HepG2 (cell line): Measurements from ENCODE around the gene GHRHR. TPM values are rescaled to one million over a fixed set of nuclear protein-coding genes. Genes with fewer than 3 reads are reported as not detected.

ENCODE experiments used
- CTCF ChIP-seq: sonication (generic); formaldehyde crosslinking; IDR thresholded peaks from 2 replicates; pipeline ENCODE4 v1.5.0; 2020; ENCODE audit warnings: mild to moderate bottlenecking, missing genetic modification reagents, moderate library complexity
- HNRNPLL ChIP-seq: fragments of 200-400 bp; formaldehyde crosslinking; IDR thresholded peaks from 2 replicates; pipeline ENCODE4 v1.6.1; 2017; ENCODE audit warnings: mild to moderate bottlenecking, low read depth, low read length; ENCODE audit not compliant: poor library complexity, severe bottlenecking
- KAT7 ChIP-seq: IDR thresholded peaks from 2 replicates; pipeline ENCODE4 v1.6.1; 2018; ENCODE audit warnings: borderline replicate concordance, missing compliant biosample characterization
- SYNCRIP ChIP-seq: fragments of 200-400 bp; formaldehyde crosslinking; IDR thresholded peaks from 2 replicates; pipeline ENCODE4 v1.6.1; 2018; ENCODE audit warnings: mild to moderate bottlenecking, low read depth, low read length; ENCODE audit not compliant: insufficient read depth
- TBX3 ChIP-seq: fragments of 450-650 bp; IDR thresholded peaks from 2 replicates; pipeline ENCODE4 v1.6.1; 2017; ENCODE audit warnings: antibody characterized with exemption, mild to moderate bottlenecking, inconsistent platforms, borderline replicate concordance
- polyA plus RNA-seq, 8 experiments: library from polyadenylated mRNA; depleted of rRNA in 3 of 8; stranded (reverse) in 7 of 8; unstranded in 1 of 8; fragments of >200 nt; fragmentation: Illumina TruSeq in 4 of 8; extraction: Trizol in 4 of 8; gene quantifications; 2 replicates each; pipeline versions ENCODE4 v1.2.1 to v1.2.3, GENCODE V29; 2011 to 2016; ENCODE audit warnings: low read depth in 4 of 8, missing spikeins in 1 of 8, mixed read lengths in 1 of 8; ENCODE audit not compliant: insufficient read depth in 1 of 8
- total RNA-seq, 5 experiments: library from RNA; depleted of rRNA; stranded (reverse); fragments of >200 nt; fragmentation: Illumina TruSeq; extraction: Trizol; gene quantifications; 2 replicates each; pipeline ENCODE4 v1.2.3, GENCODE V29; 2016; ENCODE audit warnings: low read depth in 1 of 5
- TF ChIP-seq, protein P1 (sequence below): sonication (generic); formaldehyde crosslinking; conservative IDR thresholded peaks from 2 replicates; pipeline ENCODE4 v1.4.0; 2020; ENCODE audit warnings: mild to moderate bottlenecking, missing genetic modification reagents, moderate library complexity
- TF ChIP-seq, protein P2 (sequence below): IDR thresholded peaks from 2 replicates; pipeline ENCODE4 v1.6.1; 2012; ENCODE audit warnings: low read length, improper control_type of control experiment

GHRHR gene
- total and polyA plus RNA-seq, 2 of the 13 experiments (the other 11 are each of a cell fraction or from before 2014, with no cell fraction given), result not detected

- TF ChIP-seq CTCF (no peak), KAT7 (CRISPR knock-in tag) (no peak), HNRNPLL (no peak), SYNCRIP (no peak), TBX3 (no peak)
- TF ChIP-seq, protein P1, sequence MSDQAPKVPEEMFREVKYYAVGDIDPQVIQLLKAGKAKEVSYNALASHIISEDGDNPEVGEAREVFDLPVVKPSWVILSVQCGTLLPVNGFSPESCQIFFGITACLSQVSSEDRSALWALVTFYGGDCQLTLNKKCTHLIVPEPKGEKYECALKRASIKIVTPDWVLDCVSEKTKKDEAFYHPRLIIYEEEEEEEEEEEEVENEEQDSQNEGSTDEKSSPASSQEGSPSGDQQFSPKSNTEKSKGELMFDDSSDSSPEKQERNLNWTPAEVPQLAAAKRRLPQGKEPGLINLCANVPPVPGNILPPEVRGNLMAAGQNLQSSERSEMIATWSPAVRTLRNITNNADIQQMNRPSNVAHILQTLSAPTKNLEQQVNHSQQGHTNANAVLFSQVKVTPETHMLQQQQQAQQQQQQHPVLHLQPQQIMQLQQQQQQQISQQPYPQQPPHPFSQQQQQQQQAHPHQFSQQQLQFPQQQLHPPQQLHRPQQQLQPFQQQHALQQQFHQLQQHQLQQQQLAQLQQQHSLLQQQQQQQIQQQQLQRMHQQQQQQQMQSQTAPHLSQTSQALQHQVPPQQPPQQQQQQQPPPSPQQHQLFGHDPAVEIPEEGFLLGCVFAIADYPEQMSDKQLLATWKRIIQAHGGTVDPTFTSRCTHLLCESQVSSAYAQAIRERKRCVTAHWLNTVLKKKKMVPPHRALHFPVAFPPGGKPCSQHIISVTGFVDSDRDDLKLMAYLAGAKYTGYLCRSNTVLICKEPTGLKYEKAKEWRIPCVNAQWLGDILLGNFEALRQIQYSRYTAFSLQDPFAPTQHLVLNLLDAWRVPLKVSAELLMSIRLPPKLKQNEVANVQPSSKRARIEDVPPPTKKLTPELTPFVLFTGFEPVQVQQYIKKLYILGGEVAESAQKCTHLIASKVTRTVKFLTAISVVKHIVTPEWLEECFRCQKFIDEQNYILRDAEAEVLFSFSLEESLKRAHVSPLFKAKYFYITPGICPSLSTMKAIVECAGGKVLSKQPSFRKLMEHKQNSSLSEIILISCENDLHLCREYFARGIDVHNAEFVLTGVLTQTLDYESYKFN (CRISPR knock-in tag), result no peak
- TF ChIP-seq, protein P2, sequence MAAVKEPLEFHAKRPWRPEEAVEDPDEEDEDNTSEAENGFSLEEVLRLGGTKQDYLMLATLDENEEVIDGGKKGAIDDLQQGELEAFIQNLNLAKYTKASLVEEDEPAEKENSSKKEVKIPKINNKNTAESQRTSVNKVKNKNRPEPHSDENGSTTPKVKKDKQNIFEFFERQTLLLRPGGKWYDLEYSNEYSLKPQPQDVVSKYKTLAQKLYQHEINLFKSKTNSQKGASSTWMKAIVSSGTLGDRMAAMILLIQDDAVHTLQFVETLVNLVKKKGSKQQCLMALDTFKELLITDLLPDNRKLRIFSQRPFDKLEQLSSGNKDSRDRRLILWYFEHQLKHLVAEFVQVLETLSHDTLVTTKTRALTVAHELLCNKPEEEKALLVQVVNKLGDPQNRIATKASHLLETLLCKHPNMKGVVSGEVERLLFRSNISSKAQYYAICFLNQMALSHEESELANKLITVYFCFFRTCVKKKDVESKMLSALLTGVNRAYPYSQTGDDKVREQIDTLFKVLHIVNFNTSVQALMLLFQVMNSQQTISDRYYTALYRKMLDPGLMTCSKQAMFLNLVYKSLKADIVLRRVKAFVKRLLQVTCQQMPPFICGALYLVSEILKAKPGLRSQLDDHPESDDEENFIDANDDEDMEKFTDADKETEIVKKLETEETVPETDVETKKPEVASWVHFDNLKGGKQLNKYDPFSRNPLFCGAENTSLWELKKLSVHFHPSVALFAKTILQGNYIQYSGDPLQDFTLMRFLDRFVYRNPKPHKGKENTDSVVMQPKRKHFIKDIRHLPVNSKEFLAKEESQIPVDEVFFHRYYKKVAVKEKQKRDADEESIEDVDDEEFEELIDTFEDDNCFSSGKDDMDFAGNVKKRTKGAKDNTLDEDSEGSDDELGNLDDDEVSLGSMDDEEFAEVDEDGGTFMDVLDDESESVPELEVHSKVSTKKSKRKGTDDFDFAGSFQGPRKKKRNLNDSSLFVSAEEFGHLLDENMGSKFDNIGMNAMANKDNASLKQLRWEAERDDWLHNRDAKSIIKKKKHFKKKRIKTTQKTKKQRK, result no peak
Measured at GRCh38 chr7:30980751-30981150, 17.0 kb downstream of the GHRHR start (continued).
